ENCODE measurements around the gene FBXW11. TPM values are rescaled to one million over a fixed set of nuclear protein-coding genes. Genes with fewer than 3 reads are reported as not detected.

The FBXW11 gene
- total and polyA plus RNA-seq, 2 of the 13 experiments (the other 11 are each of a cell fraction or from before 2014, with no cell fraction given), result 31.7 to 53.6 TPM

DNA sequence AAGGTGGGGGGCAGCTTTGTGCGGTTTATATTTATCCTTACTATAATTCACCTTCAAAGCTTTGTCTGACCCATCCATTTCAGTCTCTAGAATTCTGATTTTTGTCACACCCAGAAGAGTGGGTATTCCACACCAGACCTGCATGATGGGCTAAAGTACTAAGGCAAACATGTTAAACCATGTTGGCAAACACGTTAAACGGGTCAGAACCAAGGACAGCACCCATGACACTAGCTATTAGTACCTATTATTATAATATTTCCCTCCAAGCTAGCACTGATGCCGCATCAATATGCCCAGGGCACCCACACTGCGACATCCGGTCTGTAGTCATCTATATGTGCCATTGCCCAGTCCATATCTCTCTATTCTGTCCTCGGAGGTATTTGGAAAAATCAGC lies 104.7 kb downstream of the FBXW11 start:
- WGBS (ENCODE audit: low lambda C conversion rate), result 97% methylated on average over 7 of the region's 7 CpGs
- FAIRE-seq, result no peak

DNA sequence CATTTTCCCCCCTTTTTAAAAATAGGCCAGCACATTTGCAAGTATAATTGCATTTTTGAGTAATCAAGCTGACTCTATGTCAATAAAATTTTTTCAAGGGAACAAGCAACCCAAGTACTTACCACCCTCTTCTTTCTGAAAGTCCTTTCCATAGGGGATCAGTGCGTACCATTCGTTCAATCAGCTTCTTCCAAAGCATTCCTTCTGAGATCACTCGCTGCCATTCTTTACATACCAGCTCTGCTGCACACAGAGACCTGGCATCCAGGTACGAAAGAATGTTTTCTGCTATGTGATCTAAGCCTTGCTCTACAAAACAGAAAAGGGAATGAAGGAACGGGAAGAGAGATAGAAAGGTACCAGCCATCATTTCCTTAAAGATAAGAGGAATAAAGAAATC lies 106.6 kb downstream of the FBXW11 start:
- Histone ChIP-seq H2AFZ (ENCODE audit: low read length) (no peak overlapping the region), H3K4me2 (ENCODE audit: low read depth, low read length) (no peak overlapping the region), H3K79me2 (ENCODE audit: insufficient read depth, low read length) (peaks cover 5% of the 10 kb centered on the region), H3K27me3 (ENCODE audit: control insufficient read depth in 1 of 2, insufficient read depth in 2 of 2, low read length in 2 of 2) (no peaks in the 10 kb centered on the region), H3K4me3 (replicated peaks in 1 of 3; ENCODE audit: insufficient read depth in 1 of 3, low read depth in 2 of 3, low read length in 3 of 3) (no peak overlapping the region), H3K9ac (ENCODE audit: insufficient read depth, low read depth, low read length) (no peak overlapping the region), H3K4me1 (ENCODE audit: insufficient read depth, low read length) (no peaks in the 10 kb centered on the region), H3K9me3 (ENCODE audit: low read length) (no peaks in the 10 kb centered on the region), H3K27ac (ENCODE audit: extremely low read length, insufficient read depth, low read length) (no peak overlapping the region), H3K36me3 (replicated peaks in 1 of 2; ENCODE audit: control insufficient read depth in 1 of 2, insufficient read depth in 2 of 2, low read length in 2 of 2) (peaks cover 7 to 20% of the 10 kb centered on the region in 2 experiments; a peak in 4 of 5 replicates), H4K20me1 (ENCODE audit: insufficient read depth, low read length) (no peaks in the 10 kb centered on the region; the same call in 1 of the 2 replicates)
- intact Hi-C loops (cut with micrococcal nuclease; ENCODE audit: unreplicated experiment) (no loop called here), in situ Hi-C loops (cut with HindIII; ENCODE audit: extremely low pct_ligation_motif_present, low pct_unique_long_range_greater_than_20kb) (no loop called here)
- ATAC-seq, result no peak
- no peak for DNase-seq (ENCODE audit: low spot score)
- CTCF ChIA-PET (ENCODE audit: low intra/inter-chr PET ratio, low total read pairs), result no interaction called here
- WGBS (ENCODE audit: low lambda C conversion rate), result 97% methylated on average over 5 of the region's 5 CpGs
- no peak for FAIRE-seq
- BruUV-seq (replicated peaks), result no TSS peak
- POLR2A ChIA-PET, result no interaction called here
- no peak for TF ChIP-seq NCOA2 (CRISPR knock-in tag; IDR thresholded peaks at IDR 0.05)
- TF ChIP-seq NFKB2 (CRISPR knock-in tag; IDR thresholded peaks at IDR 0.05; ENCODE audit: borderline replicate concordance), result no peak
- TF ChIP-seq ARID2 (CRISPR knock-in tag; IDR thresholded peaks at IDR 0.05; ENCODE audit: borderline replicate concordance), result no peak
- TF ChIP-seq THYN1 (CRISPR knock-in tag; IDR thresholded peaks at IDR 0.05; ENCODE audit: borderline replicate concordance, low read depth), result no peak
- no peak for TF ChIP-seq TBX2 (CRISPR knock-in tag; IDR thresholded peaks at IDR 0.05; ENCODE audit: borderline replicate concordance)
- TF ChIP-seq, protein P1, sequence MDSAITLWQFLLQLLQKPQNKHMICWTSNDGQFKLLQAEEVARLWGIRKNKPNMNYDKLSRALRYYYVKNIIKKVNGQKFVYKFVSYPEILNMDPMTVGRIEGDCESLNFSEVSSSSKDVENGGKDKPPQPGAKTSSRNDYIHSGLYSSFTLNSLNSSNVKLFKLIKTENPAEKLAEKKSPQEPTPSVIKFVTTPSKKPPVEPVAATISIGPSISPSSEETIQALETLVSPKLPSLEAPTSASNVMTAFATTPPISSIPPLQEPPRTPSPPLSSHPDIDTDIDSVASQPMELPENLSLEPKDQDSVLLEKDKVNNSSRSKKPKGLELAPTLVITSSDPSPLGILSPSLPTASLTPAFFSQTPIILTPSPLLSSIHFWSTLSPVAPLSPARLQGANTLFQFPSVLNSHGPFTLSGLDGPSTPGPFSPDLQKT (CRISPR knock-in tag; IDR thresholded peaks at IDR 0.05; ENCODE audit: borderline replicate concordance), result no peak
- no peak for TF ChIP-seq STAG1 (CRISPR knock-in tag; IDR thresholded peaks at IDR 0.05)
- TF ChIP-seq, protein P2, sequence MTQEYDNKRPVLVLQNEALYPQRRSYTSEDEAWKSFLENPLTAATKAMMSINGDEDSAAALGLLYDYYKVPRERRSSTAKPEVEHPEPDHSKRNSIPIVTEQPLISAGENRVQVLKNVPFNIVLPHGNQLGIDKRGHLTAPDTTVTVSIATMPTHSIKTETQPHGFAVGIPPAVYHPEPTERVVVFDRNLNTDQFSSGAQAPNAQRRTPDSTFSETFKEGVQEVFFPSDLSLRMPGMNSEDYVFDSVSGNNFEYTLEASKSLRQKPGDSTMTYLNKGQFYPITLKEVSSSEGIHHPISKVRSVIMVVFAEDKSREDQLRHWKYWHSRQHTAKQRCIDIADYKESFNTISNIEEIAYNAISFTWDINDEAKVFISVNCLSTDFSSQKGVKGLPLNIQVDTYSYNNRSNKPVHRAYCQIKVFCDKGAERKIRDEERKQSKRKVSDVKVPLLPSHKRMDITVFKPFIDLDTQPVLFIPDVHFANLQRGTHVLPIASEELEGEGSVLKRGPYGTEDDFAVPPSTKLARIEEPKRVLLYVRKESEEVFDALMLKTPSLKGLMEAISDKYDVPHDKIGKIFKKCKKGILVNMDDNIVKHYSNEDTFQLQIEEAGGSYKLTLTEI (CRISPR knock-in tag; conservative IDR thresholded peaks at IDR 0.05), result no peak
- no peak for TF ChIP-seq FOXO1 (CRISPR knock-in tag; IDR thresholded peaks at IDR 0.05)

More for the DNA sequence above, 104.7 kb downstream of the FBXW11 start:
- Histone ChIP-seq H3K4me3 (replicated peaks in 1 of 3; ENCODE audit: insufficient read depth in 1 of 3, low read depth in 2 of 3, low read length in 3 of 3) (no peak overlapping the region), H3K9me3 (ENCODE audit: low read length) (no peaks in the 10 kb centered on the region), H2AFZ (ENCODE audit: low read length) (no peak overlapping the region), H3K36me3 (replicated peaks in 1 of 2; ENCODE audit: control insufficient read depth in 1 of 2, insufficient read depth in 2 of 2, low read length in 2 of 2) (peaks cover 2 to 12% of the 10 kb centered on the region in 2 experiments; a peak in 3 of 5 replicates), H4K20me1 (ENCODE audit: insufficient read depth, low read length) (peaks cover 5% of the 10 kb centered on the region; the same call in 1 of the 2 replicates), H3K27ac (ENCODE audit: extremely low read length, insufficient read depth, low read length) (no peak overlapping the region), H3K79me2 (ENCODE audit: insufficient read depth, low read length) (peaks cover 5% of the 10 kb centered on the region), H3K4me1 (ENCODE audit: insufficient read depth, low read length) (no peaks in the 10 kb centered on the region), H3K4me2 (ENCODE audit: low read depth, low read length) (no peak overlapping the region), H3K9ac (ENCODE audit: insufficient read depth, low read depth, low read length) (no peak overlapping the region), H3K27me3 (ENCODE audit: control insufficient read depth in 1 of 2, insufficient read depth in 2 of 2, low read length in 2 of 2) (no peaks in the 10 kb centered on the region)
- DNase-seq (ENCODE audit: low spot score) (no peak), ATAC-seq (no peak)
- TF ChIP-seq, protein P3, sequence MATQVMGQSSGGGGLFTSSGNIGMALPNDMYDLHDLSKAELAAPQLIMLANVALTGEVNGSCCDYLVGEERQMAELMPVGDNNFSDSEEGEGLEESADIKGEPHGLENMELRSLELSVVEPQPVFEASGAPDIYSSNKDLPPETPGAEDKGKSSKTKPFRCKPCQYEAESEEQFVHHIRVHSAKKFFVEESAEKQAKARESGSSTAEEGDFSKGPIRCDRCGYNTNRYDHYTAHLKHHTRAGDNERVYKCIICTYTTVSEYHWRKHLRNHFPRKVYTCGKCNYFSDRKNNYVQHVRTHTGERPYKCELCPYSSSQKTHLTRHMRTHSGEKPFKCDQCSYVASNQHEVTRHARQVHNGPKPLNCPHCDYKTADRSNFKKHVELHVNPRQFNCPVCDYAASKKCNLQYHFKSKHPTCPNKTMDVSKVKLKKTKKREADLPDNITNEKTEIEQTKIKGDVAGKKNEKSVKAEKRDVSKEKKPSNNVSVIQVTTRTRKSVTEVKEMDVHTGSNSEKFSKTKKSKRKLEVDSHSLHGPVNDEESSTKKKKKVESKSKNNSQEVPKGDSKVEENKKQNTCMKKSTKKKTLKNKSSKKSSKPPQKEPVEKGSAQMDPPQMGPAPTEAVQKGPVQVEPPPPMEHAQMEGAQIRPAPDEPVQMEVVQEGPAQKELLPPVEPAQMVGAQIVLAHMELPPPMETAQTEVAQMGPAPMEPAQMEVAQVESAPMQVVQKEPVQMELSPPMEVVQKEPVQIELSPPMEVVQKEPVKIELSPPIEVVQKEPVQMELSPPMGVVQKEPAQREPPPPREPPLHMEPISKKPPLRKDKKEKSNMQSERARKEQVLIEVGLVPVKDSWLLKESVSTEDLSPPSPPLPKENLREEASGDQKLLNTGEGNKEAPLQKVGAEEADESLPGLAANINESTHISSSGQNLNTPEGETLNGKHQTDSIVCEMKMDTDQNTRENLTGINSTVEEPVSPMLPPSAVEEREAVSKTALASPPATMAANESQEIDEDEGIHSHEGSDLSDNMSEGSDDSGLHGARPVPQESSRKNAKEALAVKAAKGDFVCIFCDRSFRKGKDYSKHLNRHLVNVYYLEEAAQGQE (IDR thresholded peaks at IDR 0.05; ENCODE audit: borderline replicate concordance in 1 of 2, low read depth in 1 of 2, low read length in 2 of 2), result peak in 1 of 2 experiments; percentile 81; a peak in 2 of 4 replicates
- no peak for TF ChIP-seq ZC3H13 (CRISPR knock-in tag; IDR thresholded peaks at IDR 0.05)
- POLR2A ChIA-PET, result no interaction called here
- intact Hi-C loops (cut with micrococcal nuclease; ENCODE audit: unreplicated experiment), result no loop called here
- in situ Hi-C loops (cut with HindIII; ENCODE audit: extremely low pct_ligation_motif_present, low pct_unique_long_range_greater_than_20kb), result no loop called here
- no TSS peak for BruUV-seq (replicated peaks)
- CTCF ChIA-PET (ENCODE audit: low intra/inter-chr PET ratio, low total read pairs), result no interaction called here

Data from HepG2 (cell line).